Breast epithelium (tissue), 3 donors: ENCODE results near the gene RSPH6A.

ENCODE experiments used
- POLR2A ChIP-seq: fragments of 450-650 bp; IDR thresholded peaks from one replicate; pipeline ENCODE4 v1.6.1; 2016; ENCODE audit warnings: antibody characterized with exemption, mild to moderate bottlenecking, moderate library complexity
- TF ChIP-seq, protein P1 (sequence below), 3 donors: fragments of 450-650 bp; IDR thresholded peaks; one replicate each; pipeline ENCODE4 v1.5.1; 2016 to 2017; ENCODE audit warnings: antibody characterized with exemption in 3 of 3, mild to moderate bottlenecking in 3 of 3, moderate library complexity in 3 of 3

- TF ChIP-seq, protein P1, sequence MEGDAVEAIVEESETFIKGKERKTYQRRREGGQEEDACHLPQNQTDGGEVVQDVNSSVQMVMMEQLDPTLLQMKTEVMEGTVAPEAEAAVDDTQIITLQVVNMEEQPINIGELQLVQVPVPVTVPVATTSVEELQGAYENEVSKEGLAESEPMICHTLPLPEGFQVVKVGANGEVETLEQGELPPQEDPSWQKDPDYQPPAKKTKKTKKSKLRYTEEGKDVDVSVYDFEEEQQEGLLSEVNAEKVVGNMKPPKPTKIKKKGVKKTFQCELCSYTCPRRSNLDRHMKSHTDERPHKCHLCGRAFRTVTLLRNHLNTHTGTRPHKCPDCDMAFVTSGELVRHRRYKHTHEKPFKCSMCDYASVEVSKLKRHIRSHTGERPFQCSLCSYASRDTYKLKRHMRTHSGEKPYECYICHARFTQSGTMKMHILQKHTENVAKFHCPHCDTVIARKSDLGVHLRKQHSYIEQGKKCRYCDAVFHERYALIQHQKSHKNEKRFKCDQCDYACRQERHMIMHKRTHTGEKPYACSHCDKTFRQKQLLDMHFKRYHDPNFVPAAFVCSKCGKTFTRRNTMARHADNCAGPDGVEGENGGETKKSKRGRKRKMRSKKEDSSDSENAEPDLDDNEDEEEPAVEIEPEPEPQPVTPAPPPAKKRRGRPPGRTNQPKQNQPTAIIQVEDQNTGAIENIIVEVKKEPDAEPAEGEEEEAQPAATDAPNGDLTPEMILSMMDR (IDR thresholded peaks at IDR 0.05) = no peak
- TF ChIP-seq POLR2A = peak; percentile 76
Observed at GRCh38 chr19:45862564-45863334, 47.6 kb upstream of the RSPH6A start, which contains the start of gene SYMPK.
